HG02759 (cell line): ENCODE results near the gene HOXD11.

Source experiments
- ATAC-seq: cut with Tn5 transposase; IDR thresholded peaks from one replicate; pipeline ENCODE4 v1.9.1; 2021; ENCODE audit warnings: mild to moderate bottlenecking, moderate library complexity; ENCODE audit not compliant: unreplicated experiment

Gene HOXD11

GRCh38 chr2:176106581-176107539 lies at the start of gene HOXD11:
TSS of gene HOXD11 (plus strand) at chr2:176107280. CDS start at chr2:176107356, 76 bp downstream.
- ATAC-seq: no peak

DNA sequence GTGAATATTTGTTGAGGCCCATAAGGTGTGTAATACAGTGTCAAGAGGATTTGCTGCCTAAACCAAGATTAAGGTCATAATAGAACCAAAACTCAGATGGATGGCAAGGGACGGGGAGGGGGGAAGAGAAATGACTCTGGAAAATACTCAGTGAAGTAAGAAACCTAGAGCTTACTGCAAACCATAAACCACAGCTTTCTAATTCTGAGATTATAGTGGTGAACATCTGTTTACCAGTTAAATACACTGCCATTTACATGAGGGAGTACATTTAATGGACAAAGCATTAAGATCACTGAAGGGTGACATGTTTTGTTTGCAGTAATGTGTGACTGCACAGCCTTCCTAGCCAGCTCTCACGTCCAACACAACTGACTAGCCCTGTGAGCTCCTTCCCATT lies 43.1 kb upstream of the HOXD11 start:
- no peak for ATAC-seq

DNA sequence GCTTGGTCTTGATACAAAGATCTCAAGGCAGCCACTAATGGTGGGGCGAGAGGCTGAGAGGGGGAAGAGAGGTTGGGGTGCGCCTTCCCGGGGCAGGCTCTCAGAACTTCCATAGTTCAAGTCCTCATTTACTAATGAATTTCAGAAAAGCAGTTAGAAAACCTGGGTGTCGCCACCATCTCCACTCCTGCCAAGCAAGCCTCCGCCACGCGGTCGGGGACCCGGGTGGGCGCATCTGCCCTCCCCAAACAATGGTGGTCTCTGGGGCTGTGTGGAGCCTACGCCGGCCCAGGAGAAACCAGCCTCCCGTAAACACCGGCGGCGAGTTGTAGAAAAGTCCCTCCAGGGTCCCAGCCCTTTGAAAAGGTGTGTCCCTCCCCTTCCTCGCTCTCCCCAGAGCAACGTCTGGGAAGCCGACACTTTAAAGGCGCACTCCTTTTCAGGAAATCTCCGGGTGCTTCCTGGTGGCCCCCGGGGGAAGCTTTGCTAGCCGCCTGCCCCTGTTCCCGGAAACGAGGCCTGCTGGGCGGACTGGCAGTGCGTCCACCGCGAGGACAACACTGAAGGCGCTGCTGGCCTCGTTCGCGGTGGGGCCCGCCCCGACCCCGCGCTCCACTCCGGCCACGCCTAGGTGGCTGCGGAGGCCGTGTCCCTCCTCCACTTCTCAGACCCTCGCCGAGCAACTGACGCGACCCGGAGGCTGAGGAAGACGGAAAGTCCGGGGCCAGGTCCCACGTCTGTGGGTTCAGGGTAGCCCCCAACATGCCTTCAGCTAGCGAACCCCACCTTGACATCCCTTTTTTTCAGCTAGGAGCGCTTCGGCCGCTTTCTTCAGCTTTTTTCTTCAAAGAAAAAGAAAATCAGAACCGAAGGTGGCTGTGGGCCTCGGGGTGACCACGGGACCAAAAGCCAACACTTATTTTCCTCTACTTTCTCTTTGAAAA lies 40.2 kb upstream of the HOXD11 start:
- no peak for ATAC-seq

GRCh38 chr2:176067589-176068418 lies 39.3 kb upstream of the HOXD11 start:
- no peak for ATAC-seq

DNA sequence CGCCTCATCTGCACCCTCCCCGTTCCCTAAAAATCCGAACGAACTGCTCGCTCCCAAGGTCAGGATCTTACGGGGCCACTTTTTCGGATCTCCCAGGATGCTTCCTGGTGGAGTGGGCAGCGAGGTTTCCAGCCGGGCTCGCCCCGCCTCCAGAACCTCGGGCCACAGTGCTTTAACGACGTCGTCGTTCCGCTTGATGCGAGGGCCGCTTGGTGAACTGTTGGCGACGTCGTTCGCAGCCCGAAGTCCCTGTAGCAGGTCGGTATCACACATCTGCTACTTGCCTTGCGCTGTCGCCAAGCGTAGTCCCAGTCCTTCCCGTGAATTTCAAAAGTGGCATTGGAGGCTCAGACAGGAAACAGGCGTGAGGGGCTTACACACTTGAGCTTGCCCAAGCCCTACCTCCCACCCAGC lies 38.7 kb upstream of the HOXD11 start:
- ATAC-seq: no peak

GRCh38 chr2:176071330-176072291 lies 35.5 kb upstream of the HOXD11 start:
- ATAC-seq: no peak

DNA sequence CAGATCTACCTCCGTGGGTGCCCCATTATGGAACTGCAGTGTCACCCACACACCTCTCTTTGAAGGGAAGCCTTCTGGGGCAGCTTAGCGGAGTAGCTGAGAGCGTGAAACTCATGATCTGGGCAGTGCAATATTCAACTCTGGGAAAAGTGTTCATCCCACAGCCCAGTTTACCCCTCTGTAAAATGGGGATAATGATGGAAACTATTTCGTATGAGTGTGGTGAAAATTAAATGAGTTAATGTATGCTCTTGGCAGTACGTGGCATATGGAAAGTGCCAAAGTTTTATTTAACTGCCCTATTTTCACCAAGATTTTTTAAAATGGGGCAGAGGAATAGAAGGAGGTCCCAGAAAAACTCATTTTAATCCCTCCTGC lies 34.8 kb upstream of the HOXD11 start:
- no peak for ATAC-seq

GRCh38 chr2:176072951-176073904 lies 33.9 kb upstream of the HOXD11 start:
- ATAC-seq: no peak

GRCh38 chr2:176074919-176075425 lies 32.1 kb upstream of the HOXD11 start:
- no peak for ATAC-seq

DNA sequence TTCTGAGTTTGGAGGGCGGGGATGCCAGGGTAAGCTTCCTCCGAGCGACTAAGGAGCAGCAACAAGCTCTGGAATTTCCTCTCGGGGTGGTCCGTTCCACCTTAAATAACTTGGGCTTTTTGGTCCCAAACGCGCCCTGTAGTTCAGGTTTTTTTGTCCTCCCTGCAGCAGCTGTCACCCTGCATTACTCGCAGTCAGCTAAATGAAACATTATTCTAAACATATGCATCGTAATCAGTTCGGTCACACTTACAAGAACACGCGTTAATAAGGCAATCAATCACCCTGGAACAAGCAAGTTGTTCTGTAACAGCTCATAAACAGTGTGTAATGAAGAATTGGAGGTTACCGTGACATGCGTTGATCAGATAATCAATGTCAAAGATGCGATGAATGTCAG lies 31.6 kb upstream of the HOXD11 start:
- no peak for ATAC-seq

DNA sequence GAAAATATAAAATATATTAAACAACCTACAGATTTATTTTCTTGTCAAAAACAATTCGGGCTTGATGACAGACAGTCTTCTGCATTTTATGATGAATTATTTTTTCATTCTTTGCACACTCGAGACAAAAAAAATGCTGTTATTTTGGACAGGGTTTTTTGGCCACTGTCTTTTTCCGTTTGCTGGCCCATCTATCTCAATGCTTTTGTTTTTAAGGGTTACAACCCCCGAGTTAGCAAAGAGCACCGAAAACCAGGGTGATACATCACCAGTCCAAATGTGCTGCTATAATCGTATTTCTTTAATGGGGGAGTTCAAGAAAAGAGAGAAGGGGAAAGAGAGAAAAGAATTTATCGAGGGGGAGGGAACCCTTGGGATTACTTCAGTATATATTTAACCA lies 31.0 kb upstream of the HOXD11 start:
- no peak for ATAC-seq

GRCh38 chr2:176076796-176077195 lies 30.3 kb upstream of the HOXD11 start:
- ATAC-seq: no peak

GRCh38 chr2:176078541-176079284 lies 28.4 kb upstream of the HOXD11 start:
- ATAC-seq: no peak

GRCh38 chr2:176079285-176079830 lies 27.7 kb upstream of the HOXD11 start:
- no peak for ATAC-seq

GRCh38 chr2:176079831-176080539 lies 27.1 kb upstream of the HOXD11 start:
- no peak for ATAC-seq

DNA sequence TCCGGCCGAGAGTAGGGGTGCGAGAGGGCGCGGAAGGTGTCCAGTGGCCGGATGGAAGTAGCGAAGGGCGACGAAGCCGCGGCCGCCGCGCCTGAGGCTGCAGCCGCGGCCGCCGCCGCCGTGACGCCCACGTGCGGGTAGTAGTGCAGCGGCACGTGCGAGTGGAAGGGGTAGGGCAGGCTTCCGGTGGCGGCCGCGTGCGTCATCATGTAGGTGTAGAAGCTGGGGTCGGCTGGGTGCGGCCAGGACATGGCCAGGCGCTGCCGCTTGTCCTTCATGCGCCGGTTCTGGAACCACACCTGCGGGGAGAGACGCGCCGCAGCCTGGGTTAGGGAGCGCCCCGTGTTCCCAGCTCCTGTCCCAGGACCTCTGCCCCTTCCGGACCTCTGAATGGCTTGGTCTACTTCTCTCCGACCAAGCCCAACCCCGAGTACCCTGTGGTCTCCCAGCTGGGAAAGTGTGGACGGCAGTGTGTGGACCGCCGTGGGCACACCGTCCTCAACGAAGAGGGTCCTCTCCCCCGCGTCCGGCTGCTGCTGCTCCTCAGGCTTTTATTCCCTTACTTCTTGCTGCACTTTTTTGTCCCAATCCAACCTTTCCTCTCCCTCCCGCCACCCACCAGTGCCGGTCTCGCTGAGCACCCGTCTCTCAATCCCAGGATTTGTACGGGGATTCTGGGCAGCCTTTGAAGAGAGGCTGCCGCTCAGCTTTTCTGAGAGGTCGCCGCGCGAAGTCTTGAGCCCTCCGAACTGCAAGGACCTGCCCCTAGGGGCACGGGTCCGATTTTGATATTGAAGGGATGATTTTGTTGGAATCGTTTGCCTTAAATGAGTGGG lies 26.3 kb upstream of the HOXD11 start:
- ATAC-seq: no peak
